ENCODE measurements around the gene POLA1. TPM values are rescaled to one million over a fixed set of nuclear protein-coding genes. Genes with fewer than 3 reads are reported as not detected.
"Not testable (repeated sequence)": the region's sequence is repeated elsewhere in the genome, so short reads cannot be mapped to it uniquely, and the experiment has no call there.

The POLA1 gene
- total RNA-seq, 4 donors from 2014 or later, result 1.2 to 9.1 (median 5.4) TPM

- H3K9me3 ChIP-seq, result no peaks in the 10 kb centered on the region
- no peak overlapping the region for H3K27ac ChIP-seq
- no peaks in the 10 kb centered on the region for H3K36me3 ChIP-seq
- in situ Hi-C loops (cut with MboI; ENCODE audit: low pct_ligation_motif_present in 1 of 4, low pct_unique_long_range_greater_than_20kb in 1 of 4, low sequenced_read_pairs in 3 of 4) (no loop called here), intact Hi-C loops (cut with DNase I; ENCODE audit: low total_unique reads) (no loop called here)
- no peak overlapping the region for H3K4me3 ChIP-seq
- DNase-seq, result no peak
- H3K4me1 ChIP-seq, result no peaks in the 10 kb centered on the region
- TF ChIP-seq CTCF (IDR thresholded peaks at IDR 0.05) (no peak), EP300 (IDR thresholded peaks at IDR 0.05; ENCODE audit: low read depth) (no peak), POLR2AphosphoS5 (IDR thresholded peaks at IDR 0.05) (no peak), POLR2A (IDR thresholded peaks at IDR 0.05) (no peak)
- no peaks in the 10 kb centered on the region for H3K27me3 ChIP-seq
- 80 to 91% methylated on average over 3 to 4 of the region's 4 CpGs for WGBS, 2 donors (ENCODE audit: low coverage in 1 of 2)
These were observed 164.5 kb downstream of the POLA1 start for GRCh38 chrX:24858004-24858746.

- Histone ChIP-seq H3K27ac (no peak overlapping the region), H3K4me3 (no peak overlapping the region), H3K4me1 (no peaks in the 10 kb centered on the region), H3K9me3 (no peaks in the 10 kb centered on the region), H3K27me3 (no peaks in the 10 kb centered on the region), H3K36me3 (no peaks in the 10 kb centered on the region)
- intact Hi-C loops (cut with DNase I; ENCODE audit: low total_unique reads) (no loop called here), in situ Hi-C loops (cut with MboI; ENCODE audit: low pct_ligation_motif_present in 1 of 4, low pct_unique_long_range_greater_than_20kb in 1 of 4, low sequenced_read_pairs in 3 of 4) (no loop called here)
- TF ChIP-seq POLR2A (IDR thresholded peaks at IDR 0.05) (no peak), POLR2AphosphoS5 (IDR thresholded peaks at IDR 0.05) (no peak), CTCF (IDR thresholded peaks at IDR 0.05) (no peak), EP300 (IDR thresholded peaks at IDR 0.05; ENCODE audit: low read depth) (no peak)
- 74% methylated on average over 4 of the region's 4 CpGs; no CpG with 5 or more reads in 1 of the 2 donors for WGBS, 2 donors (ENCODE audit: low coverage in 1 of 2)
- DNase-seq, result no peak
These were observed 165.6 kb downstream of the POLA1 start for GRCh38 chrX:24859211-24859841.

GRCh38 chrX:24860140-24860539 is 166.4 kb downstream of the POLA1 start:
- in situ Hi-C loops (cut with MboI; ENCODE audit: low pct_ligation_motif_present in 1 of 4, low pct_unique_long_range_greater_than_20kb in 1 of 4, low sequenced_read_pairs in 3 of 4) (no loop called here), intact Hi-C loops (cut with DNase I; ENCODE audit: low total_unique reads) (no loop called here)
- no peak for DNase-seq
- H3K27ac ChIP-seq, result no peak overlapping the region
- H3K27me3 ChIP-seq, result no peaks in the 10 kb centered on the region
- no peak overlapping the region for H3K4me3 ChIP-seq
- H3K36me3 ChIP-seq, result no peaks in the 10 kb centered on the region
- H3K9me3 ChIP-seq, result no peaks in the 10 kb centered on the region
- no peaks in the 10 kb centered on the region for H3K4me1 ChIP-seq
- TF ChIP-seq POLR2A (IDR thresholded peaks at IDR 0.05) (no peak), POLR2AphosphoS5 (IDR thresholded peaks at IDR 0.05) (no peak), EP300 (IDR thresholded peaks at IDR 0.05; ENCODE audit: low read depth) (no peak), CTCF (IDR thresholded peaks at IDR 0.05) (no peak)

DNA sequence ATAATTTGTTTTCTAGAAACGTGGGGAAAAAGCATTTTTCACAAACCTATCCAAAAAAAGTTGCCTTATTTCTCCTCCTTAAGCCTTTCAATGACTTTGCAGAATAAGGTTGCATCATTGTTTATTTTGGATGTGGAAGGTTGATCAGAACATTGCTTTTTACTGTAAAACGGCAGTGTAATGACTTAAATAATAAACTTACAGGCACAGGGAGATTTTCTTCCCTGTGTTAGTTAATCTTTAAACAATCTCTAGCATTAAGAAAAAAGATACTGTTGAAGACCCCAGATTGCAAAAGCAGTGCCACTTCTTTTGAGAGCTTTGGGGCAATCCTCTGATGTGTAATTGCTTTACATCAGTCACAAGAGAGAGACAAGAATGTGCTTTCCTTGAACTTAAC is 168.6 kb downstream of the POLA1 start:
- WGBS, 2 donors (ENCODE audit: low coverage in 1 of 2), result 30 to 32% methylated on average over 2 of the region's 2 CpGs
- Histone ChIP-seq H3K9me3 (no peaks in the 10 kb centered on the region), H3K36me3 (no peaks in the 10 kb centered on the region), H3K27me3 (no peaks in the 10 kb centered on the region), H3K4me1 (no peaks in the 10 kb centered on the region), H3K27ac (no peak overlapping the region), H3K4me3 (no peak overlapping the region)
- TF ChIP-seq CTCF (IDR thresholded peaks at IDR 0.05) (no peak), EP300 (IDR thresholded peaks at IDR 0.05; ENCODE audit: low read depth) (no peak), POLR2A (IDR thresholded peaks at IDR 0.05) (no peak), POLR2AphosphoS5 (IDR thresholded peaks at IDR 0.05) (no peak)
- in situ Hi-C loops (cut with MboI; ENCODE audit: low pct_ligation_motif_present in 1 of 4, low pct_unique_long_range_greater_than_20kb in 1 of 4, low sequenced_read_pairs in 3 of 4) (no loop called here), intact Hi-C loops (cut with DNase I; ENCODE audit: low total_unique reads) (no loop called here)
- DNase-seq, result no peak

DNA sequence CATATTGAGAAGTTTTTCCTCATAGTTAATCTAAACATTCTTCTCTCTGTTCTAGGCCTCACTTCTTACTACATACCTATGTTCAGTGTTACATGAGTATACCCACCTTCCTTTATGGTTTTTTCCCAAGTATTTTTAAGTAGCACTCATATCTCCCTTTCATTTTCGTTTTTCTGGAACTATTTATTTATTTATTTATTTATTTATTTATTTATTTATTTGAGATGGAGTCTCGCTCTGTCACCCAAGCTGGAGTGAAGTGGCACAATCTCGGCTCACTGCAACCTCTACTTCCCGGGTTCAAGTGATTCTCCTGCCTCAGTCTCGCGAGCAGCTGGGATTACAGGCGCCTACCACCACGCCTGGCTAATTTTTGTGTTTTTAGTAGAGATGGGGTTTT is 170.1 kb downstream of the POLA1 start:
- H3K4me3 ChIP-seq; H3K36me3 ChIP-seq; DNase-seq; H3K4me1 ChIP-seq; H3K27me3 ChIP-seq; H3K9me3 ChIP-seq; H3K27ac ChIP-seq; in situ Hi-C loops (cut with MboI; ENCODE audit: low pct_ligation_motif_present in 1 of 4, low pct_unique_long_range_greater_than_20kb in 1 of 4, low sequenced_read_pairs in 3 of 4); intact Hi-C loops (cut with DNase I; ENCODE audit: low total_unique reads): not testable (repeated sequence)
- 87 to 100% methylated on average over 1 to 8 of the region's 8 CpGs for WGBS, 2 donors (ENCODE audit: low coverage in 1 of 2)

Data from transverse colon (tissue), 4 donors.